K562 (cell line): Measurements from ENCODE around the gene POLD1. TPM values are rescaled to one million over a fixed set of nuclear protein-coding genes. Genes with fewer than 3 reads are reported as not detected.

Source experiments
- ARID1B ChIP-seq: fragments of 450-650 bp; IDR thresholded peaks from 2 replicates; pipeline ENCODE4 v1.6.1; 2016; ENCODE audit warnings: antibody characterized with exemption, mild to moderate bottlenecking, inconsistent platforms
- ATF1 ChIP-seq, 2 experiments: fragments of 450-650 bp in 1 of 2; IDR thresholded peaks; 2 replicates each; pipeline ENCODE4 v1.6.1; 2016; ENCODE audit warnings: missing compliant biosample characterization in 1 of 2, missing genetic modification characterization in 1 of 2
- FOXO4 ChIP-seq: fragments of 450-650 bp; formaldehyde crosslinking; IDR thresholded peaks from 2 replicates; pipeline ENCODE4 v1.4.0; 2020; ENCODE audit warnings: mild to moderate bottlenecking, moderate library complexity
- GABPB2 ChIP-seq: fragments of 250-450 bp; sonication (Bioruptor Pico); conservative IDR thresholded peaks from 2 replicates; pipeline ENCODE4 v1.5.1; 2021; ENCODE audit warnings: mild to moderate bottlenecking
- HOXB6 ChIP-seq: fragments of 250-450 bp; sonication (Bioruptor Pico); IDR thresholded peaks from 2 replicates; pipeline ENCODE4 v1.5.1; 2022; ENCODE audit warnings: mild to moderate bottlenecking, borderline replicate concordance
- MGA ChIP-seq: fragments of 450-650 bp; IDR thresholded peaks from 2 replicates; pipeline ENCODE4 v1.6.1; 2016; ENCODE audit warnings: mild to moderate bottlenecking, moderate library complexity
- OTX1 ChIP-seq: fragments of 450-650 bp; formaldehyde crosslinking; IDR thresholded peaks from 2 replicates; pipeline ENCODE4 v1.4.0; 2022; ENCODE audit warnings: mild to moderate bottlenecking
- POLR2AphosphoS5 ChIP-seq: IDR thresholded peaks from 2 replicates; pipeline ENCODE4 v1.6.1; 2011; ENCODE audit warnings: mild to moderate bottlenecking, low read depth, low read length, moderate library complexity; ENCODE audit not compliant: control insufficient read depth, insufficient read depth
- STAT5A ChIP-seq: IDR thresholded peaks from 2 replicates; pipeline ENCODE4 v1.6.1; 2012; ENCODE audit warnings: low read length, inconsistent platforms, borderline replicate concordance
- STAT5B ChIP-seq: fragments of 250-450 bp; sonication (Bioruptor Pico); IDR thresholded peaks from 2 replicates; pipeline ENCODE4 v1.8.0; 2021; ENCODE audit warnings: mild to moderate bottlenecking, inconsistent platforms
- ZC3H11A ChIP-seq: IDR thresholded peaks from 2 replicates; pipeline ENCODE4 v1.6.1; 2012; ENCODE audit warnings: low read depth, low read length, improper control_type of control experiment
- ZNF3 ChIP-seq: fragments of 250-450 bp; sonication (Bioruptor Pico); IDR thresholded peaks from 2 replicates; pipeline ENCODE4 v1.5.0; 2021; ENCODE audit warnings: mild to moderate bottlenecking, moderate library complexity
- ZNF354B ChIP-seq: fragments of 250-450 bp; sonication (Bioruptor Pico); IDR thresholded peaks from 2 replicates; pipeline ENCODE4 v1.4.0; 2020
- polyA plus RNA-seq, 8 experiments: library from polyadenylated mRNA; depleted of rRNA in 4 of 8; stranded (reverse) in 5 of 8; unstranded in 3 of 8; fragments of >200 nt; fragmentation: Nextera tagmentation in 2 of 8; fragmentation: Illumina TruSeq in 1 of 8; extraction: Ambion mirVana in 2 of 8; extraction: Trizol in 1 of 8; gene quantifications; 2 replicates each; pipeline versions ENCODE4 v1.2.1 to v1.2.3, GENCODE V29; 2011 to 2014; ENCODE audit warnings: inconsistent platforms in 1 of 8, missing spikeins in 1 of 8
- total RNA-seq, 7 experiments: library from RNA; depleted of rRNA in 6 of 7; stranded (reverse); fragments of >200 nt in 6 of 7; fragmentation: Illumina TruSeq in 2 of 7; extraction: Trizol in 2 of 7; gene quantifications; 2 replicates each; pipeline versions ENCODE4 v1.2.1 to v1.2.3, GENCODE V29; 2011 to 2021; ENCODE audit warnings: low replicate concordance in 1 of 7

POLD1 gene
- total and polyA plus RNA-seq, 9 of the 15 experiments (the other 6 are each of a cell fraction or from before 2014, with no cell fraction given) = 1.3 to 312 (median 47.8) TPM

GRCh38 chr19:50376166-50377050 is 7.7 kb upstream of the POLD1 start, which contains the start of gene NR1H2 (continued):
- TF ChIP-seq MGA (peak; percentile 21; the same call in 1 of the 2 replicates), POLR2AphosphoS5 (peak; percentile 89), OTX1 (CRISPR knock-in tag) (peak; percentile 34; the same call in 1 of the 2 replicates), STAT5B (CRISPR knock-in tag) (no peak), GABPB2 (no peak), ATF1 (CRISPR knock-in tag; IDR thresholded peaks at IDR 0.05) (no peak), ATF1 (tag; IDR thresholded peaks at IDR 0.05) (peak; percentile 98), ARID1B (peak; percentile 20; the same call in 1 of the 2 replicates), FOXO4 (CRISPR knock-in tag) (no peak), ZC3H11A (peak; percentile 92; the same call in 1 of the 2 replicates), STAT5A (peak; percentile 65; the same call in 1 of the 2 replicates), HOXB6 (CRISPR knock-in tag) (no peak), ZNF3 (CRISPR knock-in tag) (no peak), ZNF354B (CRISPR knock-in tag) (no peak)
